IMR-90 (cell line): Measurements from ENCODE around the gene PPM1D. TPM values are rescaled to one million over a fixed set of nuclear protein-coding genes. Genes with fewer than 3 reads are reported as not detected.

Experiments
- ATAC-seq: fragments of 200-7000 bp; cut with Tn5 transposase; 2 replicates; pipeline ENCODE4 v1.9.1; 2020; ENCODE audit warnings: low read depth, mild to moderate bottlenecking, moderate library complexity
- BruUV-seq: library from RNA; stranded (reverse); fragments of 400-500 nt; replicated peaks from 2 replicates; lab custom pipeline; 2021; lab: Mats Ljungman, UMichigan
- CTCF ChIA-PET: fragments of 300-600 bp; formaldehyde crosslinking; extraction: SDS; loops from one replicate; lab custom pipeline; 2021; ENCODE audit warnings: antibody characterized with exemption; lab: Yijun Ruan, JAX
- POLR2A ChIA-PET: fragments of 300-600 bp; sonication (Branson Sonifier 250); formaldehyde crosslinking; loops from one replicate; lab custom pipeline; 2022; ENCODE audit warnings: antibody characterized with exemption; ENCODE audit not compliant: unreplicated experiment; lab: Charles Lee
- DNase-seq: peaks from one replicate; pipeline ENCODE4 v3.0.0; 2013
- H2AFZ ChIP-seq: replicated peaks from 2 replicates; pipeline ENCODE3; 2013; ENCODE audit warnings: low read length, mild to moderate bottlenecking; ENCODE audit not compliant: poor library complexity
- H2AK5ac ChIP-seq: 2 replicates; pipeline ENCODE4 v1.6.1; 2013; ENCODE audit warnings: low read depth, low read length, inconsistent platforms
- H2AK9ac ChIP-seq: replicated peaks from 2 replicates; pipeline ENCODE3; 2013; ENCODE audit warnings: mild to moderate bottlenecking, low read depth, low read length, moderate library complexity; ENCODE audit not compliant: poor library complexity
- H2BK120ac ChIP-seq: 2 replicates; pipeline ENCODE4 v1.6.1; 2013; ENCODE audit warnings: low read depth, low read length, inconsistent platforms
- H2BK15ac ChIP-seq: 3 replicates; pipeline ENCODE4 v1.6.1; 2013; ENCODE audit warnings: low read depth, low read length, inconsistent platforms
- H2BK20ac ChIP-seq: 2 replicates; pipeline ENCODE4 v1.6.1; 2013; ENCODE audit warnings: low read depth, mild to moderate bottlenecking, inconsistent platforms, low read length, moderate library complexity
- H2BK5ac ChIP-seq: 2 replicates; pipeline ENCODE4 v1.6.1; 2013; ENCODE audit warnings: mild to moderate bottlenecking, low read depth, low read length, inconsistent platforms; ENCODE audit not compliant: poor library complexity, severe bottlenecking
- H3K14ac ChIP-seq: replicated peaks from 2 replicates; pipeline ENCODE4 v1.6.1; 2013; ENCODE audit warnings: low read depth, low read length, inconsistent platforms
- H3K18ac ChIP-seq: 2 replicates; pipeline ENCODE4 v1.6.1; 2013; ENCODE audit warnings: low read depth, low read length, control low read depth
- H3K23ac ChIP-seq: 2 replicates; pipeline ENCODE4 v1.6.1; 2013; ENCODE audit warnings: low read depth, low read length, inconsistent platforms
- H3K27ac ChIP-seq: 2 replicates; pipeline ENCODE4 v1.5.1; 2013; ENCODE audit warnings: mild to moderate bottlenecking, control low read depth, low read length; ENCODE audit not compliant: insufficient read depth
- H3K27me3 ChIP-seq: 2 replicates; pipeline ENCODE4 v1.6.1; 2013; ENCODE audit warnings: low read length; ENCODE audit not compliant: control insufficient read depth, insufficient read depth
- H3K36me3 ChIP-seq: 2 replicates; pipeline ENCODE4 v1.6.1; 2013; ENCODE audit warnings: low read length, mixed read lengths; ENCODE audit not compliant: control insufficient read depth, insufficient read depth
- H3K4ac ChIP-seq: 2 replicates; pipeline ENCODE4 v1.6.1; 2013; ENCODE audit warnings: low read depth, low read length, inconsistent platforms
- H3K4me1 ChIP-seq: 2 replicates; pipeline ENCODE4 v1.6.1; 2013; ENCODE audit warnings: low read length, mixed read lengths; ENCODE audit not compliant: control insufficient read depth, insufficient read depth
- H3K4me2 ChIP-seq: 2 replicates; pipeline ENCODE4 v1.6.1; 2013; ENCODE audit warnings: low read depth, mild to moderate bottlenecking, control low read depth, low read length, moderate library complexity
- H3K4me3 ChIP-seq: 2 replicates; pipeline ENCODE4 v1.5.1; 2013; ENCODE audit warnings: low read depth, mild to moderate bottlenecking, control low read depth, low read length, moderate library complexity; ENCODE audit not compliant: insufficient read depth
- H3K56ac ChIP-seq: 2 replicates; pipeline ENCODE4 v1.6.1; 2013; ENCODE audit warnings: low read length, inconsistent platforms; ENCODE audit not compliant: insufficient read depth; ENCODE audit errors: extremely low read depth
- H3K79me1 ChIP-seq, 2 experiments: 2 replicates each; pipeline ENCODE4 v1.6.1; 2013; ENCODE audit warnings: low read length in 2 of 2, inconsistent platforms in 1 of 2, low read depth in 1 of 2
- H3K9ac ChIP-seq: 2 replicates; pipeline ENCODE4 v1.6.1; 2013; ENCODE audit warnings: low read depth, low read length, control low read depth
- H3K9me1 ChIP-seq: 2 replicates; pipeline ENCODE4 v1.6.1; 2013; ENCODE audit warnings: low read length, inconsistent platforms; ENCODE audit not compliant: insufficient read depth
- H3K9me3 ChIP-seq: 2 replicates; pipeline ENCODE4 v1.6.1; 2013; ENCODE audit warnings: low read length; ENCODE audit not compliant: control insufficient read depth, insufficient read depth
- H4K20me1 ChIP-seq: 2 replicates; pipeline ENCODE4 v1.6.1; 2013; ENCODE audit warnings: low read length, inconsistent platforms; ENCODE audit not compliant: insufficient read depth
- H4K5ac ChIP-seq: 2 replicates; pipeline ENCODE4 v1.6.1; 2013; ENCODE audit warnings: mild to moderate bottlenecking, low read depth, low read length, control low read depth
- H4K8ac ChIP-seq, 2 experiments: 2 replicates each; pipeline ENCODE4 v1.6.1; 2013; ENCODE audit warnings: low read depth in 2 of 2, low read length in 2 of 2, control low read depth in 1 of 2, inconsistent platforms in 1 of 2
- H4K91ac ChIP-seq: 2 replicates; pipeline ENCODE4 v1.6.1; 2013; ENCODE audit warnings: low read depth, low read length, inconsistent platforms; ENCODE audit not compliant: insufficient read depth
- FOS ChIP-seq: fragments of 150-350 bp; IDR thresholded peaks from 2 replicates; pipeline ENCODE4 v1.6.1; 2016; ENCODE audit warnings: low read depth, low read length
- MAFK ChIP-seq: IDR thresholded peaks from 2 replicates; pipeline ENCODE4 v1.6.1; 2012; ENCODE audit warnings: low read depth, low read length, improper control_type of control experiment
- MAZ ChIP-seq: IDR thresholded peaks from 2 replicates; pipeline ENCODE4 v1.6.1; 2012; ENCODE audit warnings: low read depth, mild to moderate bottlenecking, low read length, improper control_type of control experiment, moderate library complexity, borderline replicate concordance
- WGBS, 2 experiments: methylation state at CpG; one replicate each; pipeline versions ENCODE4 v1.1.5 to v1.1.7; 2013; ENCODE audit warnings: missing lambda C conversion rate in 2 of 2; ENCODE audit not compliant: insufficient read length in 1 of 2; ENCODE audit errors: extremely low coverage in 2 of 2; 5-methylcytosine and 5-hydroxymethylcytosine counted together
- dilution Hi-C: fragments of 300-500 bp; cut with HindIII; formaldehyde crosslinking; loops from one replicate; pipeline ENCODE4 v1.14.3; 2018; ENCODE audit warnings: low sequenced_read_pairs; ENCODE audit not compliant: unreplicated experiment
- in situ Hi-C: fragments of 300-500 bp; cut with MboI; formaldehyde crosslinking; loops from 3 replicates; pipeline ENCODE4 v1.14.3; 2019; ENCODE audit warnings: low sequenced_read_pairs, inconsistent platforms, mixed read lengths
- intact Hi-C: fragments of 100-400 bp; cut with micrococcal nuclease; formaldehyde crosslinking; loops from 2 replicates; pipeline ENCODE4 v1.10.0; 2022
- polyA plus RNA-seq, 3 experiments: library from polyadenylated mRNA; depleted of rRNA; stranded (reverse); fragments of >200 nt; gene quantifications; 2 replicates each; pipeline ENCODE4 v1.2.3, GENCODE V29; 2012; ENCODE audit warnings: low replicate concordance in 1 of 3
- total RNA-seq: library from RNA; depleted of rRNA; stranded (reverse); fragments of >200 nt; gene quantifications from 2 replicates; pipeline ENCODE4 v1.2.3, GENCODE V29; 2012

PPM1D gene
- total and polyA plus RNA-seq, 2 of the 4 experiments (the other 2 are of a cell fraction): 5.5 to 16.1 TPM

DNA sequence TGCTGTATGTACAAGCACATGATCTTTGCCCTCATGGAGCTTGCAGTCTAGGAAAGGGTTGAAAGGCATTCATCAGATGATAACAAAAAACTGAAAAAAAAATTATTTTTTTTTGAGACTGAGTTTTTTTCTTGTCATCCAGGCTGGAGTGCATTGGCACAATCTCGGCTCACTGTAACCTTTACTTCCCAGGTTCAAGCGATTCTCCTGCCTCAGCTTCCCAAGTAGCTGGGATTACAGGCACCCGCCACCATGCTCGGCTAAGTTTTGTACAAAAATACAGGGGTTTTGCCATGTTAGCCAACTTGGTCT is 39.0 kb downstream of the PPM1D start:
- Histone ChIP-seq H3K9me1 (no peaks in the 10 kb centered on the region; the same call in 1 of the 2 replicates), H4K91ac (no peak overlapping the region), H3K36me3 (peaks cover 11% of the 10 kb centered on the region), H4K8ac (no peak overlapping the region), H2AK5ac (no peak overlapping the region), H3K9me3 (no peaks in the 10 kb centered on the region), H3K56ac (no peak overlapping the region), H4K5ac (no peak overlapping the region), H2BK20ac (no peak overlapping the region), H3K4me1 (peaks cover 8% of the 10 kb centered on the region), H2AFZ (no peak overlapping the region), H3K79me1 (peaks cover 28 to 56% of the 10 kb centered on the region in 2 experiments), H4K20me1 (peaks cover 20% of the 10 kb centered on the region; the same call in 1 of the 2 replicates), H2AK9ac (no peak overlapping the region), H3K14ac (no peak overlapping the region), H3K4ac (no peak overlapping the region), H3K27ac (no peak overlapping the region), H3K4me3 (no peak overlapping the region), H2BK5ac (no peak overlapping the region), H2BK120ac (no peak overlapping the region), H3K4me2 (no peak overlapping the region), H2BK15ac (no peak overlapping the region), H3K18ac (no peak overlapping the region), H3K27me3 (no peaks in the 10 kb centered on the region), H3K9ac (no peak overlapping the region), H3K23ac (no peak overlapping the region)
- ChIA-PET POLR2A (no interaction called here), CTCF (interaction anchor here (1.7 kb wide), 1 partner anchor 70 kb away, joined by 6 read pairs; no protein-coding TSS in a partner anchor)
- no TSS peak for BruUV-seq
- ATAC-seq (no peak), DNase-seq (no peak)
- intact Hi-C loops (loop anchor here (2.0 to 10.0 kb wide), 5 partner anchors 62 to 494 kb away; partner anchors contain the start of genes APPBP2 and CA4), in situ Hi-C loops (loop anchor here (10.0 to 25.0 kb wide), 2 partner anchors 114 to 502 kb away; partner anchors contain the start of genes APPBP2 and CA4), dilution Hi-C loops (no loop called here)
- TF ChIP-seq FOS (no peak), MAFK (no peak), MAZ (no peak)
- WGBS, 2 experiments: 93% methylated on average over 2 of the region's 4 CpGs; no CpG with 5 or more reads in 1 of the 2 experiments
